GM19455 (cell line): Measurements from ENCODE around the gene DVL2.
A peak's percentile ranks its signal among the peaks of the same experiment; 100 is the strongest.

ENCODE experiments used
- ATAC-seq: cut with Tn5 transposase; IDR thresholded peaks from one replicate; pipeline ENCODE4 v1.9.1; 2021; ENCODE audit not compliant: unreplicated experiment

DVL2 gene

DNA sequence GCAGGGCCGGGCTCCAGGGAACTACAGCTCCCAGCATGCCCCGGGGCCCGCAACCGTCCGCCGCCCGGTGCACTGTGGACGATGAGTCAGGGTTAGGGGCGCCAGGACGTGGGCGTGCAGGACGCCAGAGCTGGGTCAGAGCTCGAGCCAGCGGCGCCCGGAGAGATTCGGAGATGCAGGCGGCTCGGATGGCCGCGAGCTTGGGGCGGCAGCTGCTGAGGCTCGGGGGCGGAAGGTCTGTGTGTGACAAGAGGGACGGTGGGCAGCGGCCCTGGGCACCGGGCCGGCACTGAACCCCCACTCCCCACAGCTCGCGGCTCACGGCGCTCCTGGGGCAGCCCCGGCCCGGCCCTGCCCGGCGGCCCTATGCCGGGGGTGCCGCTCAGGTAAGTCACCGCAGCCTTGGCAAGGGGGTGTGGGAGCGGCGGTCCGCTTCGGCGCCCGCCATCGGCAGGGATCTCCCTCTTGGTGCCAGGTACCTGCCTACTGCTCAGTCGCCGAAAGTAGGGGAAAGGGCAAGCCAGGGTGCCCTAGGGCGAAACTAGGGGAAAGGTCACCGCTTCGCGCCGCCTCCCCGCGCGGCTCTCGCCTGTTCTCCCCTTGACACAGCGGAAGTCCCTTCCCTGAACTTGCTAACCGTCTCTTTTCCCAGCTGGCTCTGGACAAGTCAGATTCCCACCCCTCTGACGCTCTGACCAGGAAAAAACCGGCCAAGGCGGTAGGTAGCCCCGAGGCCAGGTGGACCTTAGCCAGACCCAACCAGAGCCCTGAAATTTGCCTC, 14.3 kb downstream of the DVL2 start, which contains the start of the genes ACADVL and DLG4:
ACADVL (plus strand) TSS at position 127 of the 781 bp plus-strand sequence; CDS start at position 174, 47 bp downstream.
DLG4 (minus strand) TSS at position 25 of the 781 bp plus-strand sequence.
- ATAC-seq = peak; percentile 45

GRCh38 chr17:7219229-7219811, 15.0 kb downstream of the DVL2 start:
- ATAC-seq = no peak

DNA sequence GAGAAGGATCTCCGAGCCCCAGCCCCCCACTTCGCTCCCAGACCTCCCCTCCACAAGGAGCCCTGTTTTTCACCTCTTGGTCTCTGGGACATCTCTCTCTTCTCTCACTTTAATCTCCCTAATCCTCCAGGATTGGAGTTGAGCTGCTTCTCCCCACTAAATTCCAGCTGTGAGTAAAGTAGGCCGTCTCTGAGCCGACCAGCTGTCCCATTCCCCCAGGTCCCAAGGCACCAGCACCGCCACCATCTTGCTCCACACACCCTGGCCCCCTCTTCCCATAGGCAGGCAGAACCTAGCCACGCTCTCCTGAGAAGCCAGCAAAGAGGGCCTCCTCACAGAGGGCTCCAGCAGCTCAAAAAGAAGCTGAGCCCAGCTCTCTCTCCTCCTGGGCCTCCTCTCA, 15.6 kb downstream of the DVL2 start:
- ATAC-seq = no peak

DNA sequence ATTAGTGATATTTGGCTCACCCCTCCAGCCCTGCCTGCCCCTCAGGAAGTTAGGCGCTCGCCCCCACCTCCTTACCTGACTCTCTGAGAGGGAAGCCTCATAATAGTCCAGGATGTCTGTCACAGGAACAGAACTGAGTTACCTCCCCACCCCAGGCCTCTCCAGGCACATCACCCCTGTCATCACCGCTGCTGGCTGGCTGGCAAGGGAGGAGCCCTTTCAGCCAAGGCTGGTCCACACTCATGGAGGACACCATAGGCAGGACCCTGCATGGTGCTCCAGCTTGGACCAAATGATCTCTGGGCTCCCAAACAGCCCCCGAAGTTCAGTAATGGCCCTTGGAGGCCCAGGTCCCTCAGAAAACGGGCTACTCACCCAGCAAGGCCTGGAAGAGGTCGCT, 16.2 kb downstream of the DVL2 start:
- no peak for ATAC-seq

DNA sequence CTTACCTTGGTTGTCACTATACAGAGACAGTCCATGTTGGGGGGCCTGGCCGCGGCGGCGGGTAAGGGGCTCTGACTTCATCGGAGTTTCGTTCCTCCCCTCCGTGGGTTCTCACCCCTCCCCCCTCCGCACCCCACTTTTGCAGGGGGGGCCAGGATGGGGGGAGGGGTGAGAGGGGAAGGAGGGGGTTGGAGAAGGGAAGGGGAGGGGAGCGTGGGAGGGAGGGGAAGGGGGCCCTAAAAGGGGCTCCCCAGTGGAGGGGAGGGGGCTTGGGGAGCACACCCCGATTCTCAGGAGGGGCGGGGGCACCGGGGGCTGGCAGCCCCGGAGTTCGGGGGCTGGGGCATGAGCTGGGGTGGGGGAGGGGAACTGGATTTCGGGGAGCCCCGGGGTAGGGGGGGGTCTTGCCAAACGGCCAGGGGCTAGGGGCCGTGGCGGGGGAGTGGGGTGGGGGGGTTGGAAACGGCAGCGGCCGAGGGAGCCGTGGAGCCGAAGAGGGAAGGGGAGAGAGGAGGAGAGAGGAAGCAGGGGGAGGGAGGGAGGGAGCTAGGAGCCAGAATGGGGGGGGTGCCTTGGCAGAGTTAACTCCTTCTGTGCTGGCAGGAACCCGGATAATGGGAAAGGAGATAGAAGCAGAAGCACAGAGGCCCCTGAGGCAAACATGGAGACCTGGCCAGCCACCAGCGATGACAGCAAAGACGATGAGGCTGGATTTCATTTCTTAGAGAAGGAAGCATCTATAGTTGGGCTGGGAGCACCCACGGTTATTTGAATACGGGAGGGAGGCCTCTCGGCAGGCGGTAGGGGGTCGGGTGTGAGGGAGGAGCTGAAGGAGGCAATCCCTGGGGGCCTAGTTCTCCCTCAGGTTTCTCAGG, 17.0 kb downstream of the DVL2 start:
- no peak for ATAC-seq

DNA sequence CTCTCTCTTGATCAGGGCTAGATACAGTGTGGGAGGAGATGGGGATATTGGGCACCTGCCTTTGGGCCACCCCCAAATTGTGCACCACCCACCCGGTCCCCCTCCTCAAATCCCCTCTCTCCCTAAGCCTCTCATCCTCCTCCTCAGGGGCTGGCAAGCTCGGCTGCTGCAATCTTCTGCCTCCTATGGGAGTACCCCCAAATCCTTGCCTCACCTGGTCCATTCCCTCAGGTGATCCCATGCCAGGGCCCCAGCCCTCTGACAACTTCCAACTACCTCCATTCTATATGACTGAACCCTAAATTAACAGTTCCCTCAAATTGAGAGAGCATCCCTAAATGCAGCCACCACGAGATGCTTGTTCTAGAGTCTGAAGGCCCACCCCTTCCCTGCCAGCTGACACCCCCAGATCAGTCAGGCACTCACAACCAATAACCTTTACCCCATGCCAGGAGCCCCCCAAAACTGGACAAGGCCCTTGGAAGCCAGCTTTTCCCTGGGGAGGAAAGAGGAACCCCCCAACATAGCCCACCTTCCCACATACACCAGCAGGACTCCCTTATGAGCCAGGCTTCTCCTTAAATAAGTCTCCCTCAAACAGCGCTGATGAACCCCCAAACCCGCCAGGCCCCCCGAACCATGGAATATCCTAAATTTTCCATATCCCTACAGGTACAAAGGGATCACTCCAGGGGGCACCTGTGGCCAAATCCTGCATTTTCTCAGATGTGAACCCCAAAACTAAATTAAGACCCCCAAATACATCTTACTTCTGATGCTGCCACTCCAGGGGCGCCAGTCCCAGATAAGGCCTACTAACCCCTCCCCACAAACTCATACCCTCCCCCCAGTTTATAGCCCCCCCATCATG, 17.8 kb downstream of the DVL2 start:
- no peak for ATAC-seq

- ATAC-seq = no peak
Measured at GRCh38 chr17:7215652-7216180, 18.6 kb downstream of the DVL2 start.

DNA sequence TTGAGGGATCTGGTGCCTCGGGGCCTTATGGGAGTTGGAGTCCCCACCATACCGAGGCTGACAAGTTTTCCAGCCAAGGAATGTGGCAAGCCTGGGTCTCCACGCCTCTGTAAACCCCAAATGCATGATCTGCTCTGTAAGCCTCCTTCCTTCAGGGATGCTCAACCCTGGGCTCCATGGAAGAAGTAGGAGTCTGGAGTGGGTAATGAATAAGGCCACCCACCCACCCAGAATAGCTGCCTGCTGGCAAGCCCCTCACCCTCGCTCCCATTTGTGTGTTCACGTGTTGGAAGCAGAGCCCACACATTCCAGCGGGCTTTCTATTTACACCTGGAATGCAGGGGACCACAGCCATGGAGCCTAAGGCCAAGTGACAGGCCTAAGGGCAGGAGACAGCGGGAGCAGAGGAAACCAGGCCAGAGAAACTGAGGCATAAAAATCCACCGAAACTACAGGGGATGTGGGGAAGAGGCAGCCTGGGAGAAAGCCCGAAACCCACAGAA, 19.1 kb downstream of the DVL2 start:
- ATAC-seq = no peak

GRCh38 chr17:7214300-7215135, 19.8 kb downstream of the DVL2 start:
- peak; percentile 81 for ATAC-seq

DNA sequence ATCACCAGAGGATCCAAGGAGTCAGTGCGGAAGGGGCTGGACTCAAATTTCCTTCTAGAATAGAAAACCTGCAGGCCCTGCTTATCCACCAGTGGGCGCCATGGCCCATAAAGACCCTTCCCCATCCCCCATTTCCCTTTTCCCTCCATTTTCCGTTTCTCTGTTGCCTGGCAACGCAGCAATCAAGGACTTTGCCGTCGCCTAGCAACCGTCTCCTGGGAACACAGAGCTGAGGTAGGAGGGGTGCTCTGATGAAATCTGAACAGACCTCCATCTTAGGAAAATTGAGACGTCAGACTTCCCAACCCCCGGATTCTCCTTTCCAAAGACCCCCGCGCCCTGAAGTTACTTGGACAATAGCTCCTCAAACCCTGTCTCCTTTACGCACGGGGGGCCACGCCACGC, 20.4 kb downstream of the DVL2 start:
- no peak for ATAC-seq

DNA sequence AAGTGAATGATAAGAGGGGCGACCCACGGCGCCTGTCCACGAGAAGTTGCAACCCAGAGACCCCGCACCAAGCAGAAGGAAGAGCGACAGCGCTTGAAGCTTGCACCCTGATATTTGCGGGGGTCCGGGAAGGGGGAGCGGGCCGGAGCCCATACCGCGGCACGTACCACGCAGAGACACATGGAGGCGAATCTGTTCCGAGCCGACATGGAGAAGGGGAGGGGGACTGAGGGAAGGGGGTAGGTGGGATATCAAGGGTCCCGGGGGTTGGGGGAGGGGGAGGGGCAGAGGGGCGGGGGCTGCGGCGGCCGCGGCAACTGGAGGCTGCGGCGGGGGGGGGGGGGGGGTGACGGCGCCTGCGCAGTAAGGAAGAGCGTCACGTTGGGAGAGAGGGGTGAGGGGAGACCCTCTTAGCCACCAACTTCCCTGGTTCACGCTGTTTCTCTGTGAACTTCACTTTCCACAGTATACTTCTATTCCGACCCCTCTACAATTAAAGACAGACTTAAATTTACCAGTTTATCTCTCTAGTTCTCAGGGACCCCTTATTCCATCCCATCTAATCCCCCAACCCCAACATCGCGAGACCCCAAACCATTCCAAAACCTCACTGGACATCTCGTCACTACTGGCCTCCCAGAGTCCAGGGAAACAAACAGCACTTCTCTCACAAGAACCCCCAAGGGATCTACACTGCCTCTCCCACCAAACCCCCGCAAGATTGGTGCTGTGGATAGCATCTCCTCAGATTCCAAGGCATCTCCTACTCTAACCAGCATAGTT, 22.6 kb downstream of the DVL2 start:
- no peak for ATAC-seq

GRCh38 chr17:7208754-7209460, 25.4 kb downstream of the DVL2 start:
- ATAC-seq = no peak

GRCh38 chr17:7208027-7208571, 26.2 kb downstream of the DVL2 start:
- ATAC-seq = no peak

DNA sequence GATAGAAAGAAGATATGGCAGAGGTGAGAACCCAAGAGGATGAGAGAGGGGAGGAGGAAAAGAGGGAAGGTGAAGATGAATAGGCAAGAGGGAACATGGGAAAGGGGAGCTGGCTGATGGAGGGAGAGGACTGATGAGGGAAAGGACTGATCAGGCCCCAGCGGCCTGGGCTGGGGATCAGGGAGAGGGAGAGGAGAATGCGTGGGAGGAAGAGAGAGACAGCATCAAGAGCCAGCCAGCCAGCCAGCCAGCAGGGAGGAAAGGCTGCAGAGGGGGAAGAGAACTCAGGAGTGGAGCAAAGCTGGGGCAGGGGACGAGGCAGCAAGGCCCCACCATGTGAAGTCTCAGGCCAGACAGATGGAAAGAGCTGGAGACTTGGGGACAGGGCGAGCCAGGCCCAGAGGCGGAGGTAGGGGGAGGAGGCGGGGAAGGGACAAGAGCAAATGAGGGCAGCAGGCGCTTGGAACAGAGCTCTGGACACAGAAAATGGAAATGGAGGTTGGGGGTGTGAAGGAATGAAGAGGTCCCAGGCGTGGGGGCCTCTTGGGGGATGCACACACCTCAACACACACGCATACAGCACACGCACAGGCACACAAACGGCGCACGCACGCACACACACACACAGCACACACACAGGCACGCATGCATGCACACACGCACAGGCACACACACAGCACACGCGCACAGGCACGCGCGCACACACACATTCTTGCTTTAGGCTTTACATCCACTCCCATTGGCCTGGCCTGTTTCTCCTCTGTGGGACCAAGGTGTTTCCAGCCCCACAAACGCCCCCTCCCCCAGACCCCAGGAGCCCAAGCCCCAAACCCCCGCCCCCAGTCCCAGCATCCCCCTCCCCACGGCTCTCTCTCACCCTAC, 27.0 kb downstream of the DVL2 start:
- no peak for ATAC-seq

GRCh38 chr17:7205561-7205960, 28.8 kb downstream of the DVL2 start:
- no peak for ATAC-seq

DNA sequence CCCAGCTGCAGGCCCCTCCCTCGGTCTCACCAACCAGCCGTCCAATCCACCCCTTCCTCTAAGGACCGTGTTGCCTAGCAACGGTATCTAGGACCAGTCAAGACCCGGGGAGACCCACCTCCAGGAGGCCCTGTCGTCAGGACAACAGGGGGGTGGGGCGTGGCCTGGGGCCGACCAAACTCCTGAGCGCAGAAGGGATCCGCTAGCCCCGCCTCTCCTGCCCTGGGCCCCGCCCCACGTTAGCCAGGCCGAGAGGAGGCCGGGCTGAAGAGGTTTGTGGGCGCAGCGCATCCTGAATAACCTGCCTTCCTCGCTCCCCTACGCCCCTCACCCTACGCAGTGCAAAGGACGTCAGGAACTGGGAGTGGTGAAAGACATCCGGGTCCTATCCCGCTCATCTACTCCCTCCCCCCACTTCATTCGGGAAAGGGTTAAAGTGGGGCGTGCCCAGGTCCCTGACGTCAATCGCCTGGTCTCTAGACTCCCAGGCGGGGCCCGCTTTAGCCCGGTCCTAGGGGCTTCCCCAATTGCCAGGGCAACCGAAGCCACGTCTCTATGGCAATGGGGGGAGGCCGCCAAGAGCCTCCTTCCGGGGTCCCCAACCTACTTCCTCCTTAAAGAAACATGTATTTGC, 29.4 kb downstream of the DVL2 start:
- ATAC-seq = peak; percentile 71
